ENCODE results near the gene CTDSPL2. TPM values are rescaled to one million over a fixed set of nuclear protein-coding genes. Genes with fewer than 3 reads are reported as not detected.

Gene CTDSPL2
- polyA plus RNA-seq, 1 experiment: 59.6 TPM

- H3K4me3 ChIP-seq (ENCODE audit: low read depth, low read length): no peak overlapping the region
- no peak for DNase-seq (ENCODE audit: low read depth, low spot score)
- no peaks in the 10 kb centered on the region for H3K9me3 ChIP-seq (ENCODE audit: control insufficient read depth, insufficient read depth, low read length)
- ChIA-PET CTCF (interaction anchor here (3.8 kb wide), 1 partner anchor 9 kb away, joined by 27 read pairs; no protein-coding TSS in a partner anchor), POLR2A (interaction anchor here (0.6 kb wide), 1 partner anchor 114 kb away, joined by 3 read pairs; no protein-coding TSS in a partner anchor)
- no peak for TF ChIP-seq CTCF (IDR thresholded peaks at IDR 0.05; ENCODE audit: low read depth, low read length)
- no peak overlapping the region for H3K27ac ChIP-seq (ENCODE audit: low read depth, low read length)
- no peaks in the 10 kb centered on the region for H3K27me3 ChIP-seq (ENCODE audit: control insufficient read depth, insufficient read depth, low read length)
These were observed 64.6 kb downstream of the CTDSPL2 start for GRCh38 chr15:44492040-44492439.

GRCh38 chr15:44492672-44493071, 65.2 kb downstream of the CTDSPL2 start:
- Histone ChIP-seq H3K27me3 (ENCODE audit: control insufficient read depth, insufficient read depth, low read length) (no peaks in the 10 kb centered on the region), H3K27ac (ENCODE audit: low read depth, low read length) (no peak overlapping the region), H3K9me3 (ENCODE audit: control insufficient read depth, insufficient read depth, low read length) (no peaks in the 10 kb centered on the region), H3K4me3 (ENCODE audit: low read depth, low read length) (no peak overlapping the region)
- POLR2A ChIA-PET: no interaction called here
- no peak for TF ChIP-seq CTCF (IDR thresholded peaks at IDR 0.05; ENCODE audit: low read depth, low read length)
- DNase-seq (ENCODE audit: low read depth, low spot score): no peak
- CTCF ChIA-PET: interaction anchor here (3.8 kb wide), 1 partner anchor 9 kb away, joined by 27 read pairs; no protein-coding TSS in a partner anchor

DNA sequence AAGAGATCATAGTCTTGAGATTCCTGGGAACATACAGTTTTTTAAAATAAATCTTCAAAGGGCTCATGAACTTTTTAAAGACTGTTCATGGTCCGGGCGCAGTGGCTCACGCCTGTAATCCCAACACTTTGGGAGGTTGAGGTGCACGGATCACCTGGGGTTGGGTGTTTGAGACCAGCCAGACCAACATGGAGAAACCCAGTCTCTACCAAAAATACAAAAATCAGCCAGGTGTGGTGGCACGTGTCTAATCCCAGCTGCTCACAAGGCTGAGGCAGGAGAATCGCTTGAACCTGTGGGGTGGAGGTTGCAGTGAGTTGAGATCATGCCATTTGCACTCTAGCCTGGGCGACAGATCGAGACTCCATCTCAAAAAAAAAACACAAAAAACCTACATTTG, 68.1 kb downstream of the CTDSPL2 start:
- no peaks in the 10 kb centered on the region for H3K9me3 ChIP-seq (ENCODE audit: control insufficient read depth, insufficient read depth, low read length)
- TF ChIP-seq CTCF (IDR thresholded peaks at IDR 0.05; ENCODE audit: low read depth, low read length): no peak
- H3K27me3 ChIP-seq (ENCODE audit: control insufficient read depth, insufficient read depth, low read length): no peaks in the 10 kb centered on the region
- DNase-seq (ENCODE audit: low read depth, low spot score): no peak
- ChIA-PET CTCF (no interaction called here), POLR2A (no interaction called here)
- H3K4me3 ChIP-seq (ENCODE audit: low read depth, low read length): no peak overlapping the region
- H3K27ac ChIP-seq (ENCODE audit: low read depth, low read length): no peak overlapping the region

- Histone ChIP-seq H3K27ac (ENCODE audit: low read depth, low read length) (no peak overlapping the region), H3K9me3 (ENCODE audit: control insufficient read depth, insufficient read depth, low read length) (no peaks in the 10 kb centered on the region), H3K4me3 (ENCODE audit: low read depth, low read length) (no peak overlapping the region), H3K27me3 (ENCODE audit: control insufficient read depth, insufficient read depth, low read length) (no peaks in the 10 kb centered on the region)
- POLR2A ChIA-PET: interaction anchor here (2.0 kb wide), 1 partner anchor 73 kb away, joined by 12 read pairs; the partner anchor contains the start of gene CTDSPL2
- no peak for TF ChIP-seq CTCF (IDR thresholded peaks at IDR 0.05; ENCODE audit: low read depth, low read length)
- no peak for DNase-seq (ENCODE audit: low read depth, low spot score)
- CTCF ChIA-PET: interaction anchor here (0.7 to 2.0 kb wide), 20 partner anchors 9 to 629 kb away, joined by 3 to 36 read pairs (median 4); partner anchors contain the start of genes CTDSPL2 and GOLM2
These were observed 73.1 kb downstream of the CTDSPL2 start for GRCh38 chr15:44500555-44500954.

GRCh38 chr15:44501768-44502366, 74.4 kb downstream of the CTDSPL2 start:
- ChIA-PET POLR2A (interaction anchor here (1.0 to 2.0 kb wide), 2 partner anchors 74 to 214 kb away, joined by 3 to 12 read pairs; partner anchors contain the start of gene CTDSPL2), CTCF (interaction anchor here (0.5 to 2.0 kb wide), 46 partner anchors 8 to 690 kb away, joined by 3 to 36 read pairs (median 4); partner anchors contain the start of genes CTDSPL2 and GOLM2)
- Histone ChIP-seq H3K9me3 (ENCODE audit: control insufficient read depth, insufficient read depth, low read length) (no peaks in the 10 kb centered on the region), H3K4me3 (ENCODE audit: low read depth, low read length) (no peak overlapping the region), H3K27ac (ENCODE audit: low read depth, low read length) (no peak overlapping the region), H3K27me3 (ENCODE audit: control insufficient read depth, insufficient read depth, low read length) (no peaks in the 10 kb centered on the region)
- peak; percentile 74 for TF ChIP-seq CTCF (IDR thresholded peaks at IDR 0.05; ENCODE audit: low read depth, low read length)
- peak; percentile 24 for DNase-seq (ENCODE audit: low read depth, low spot score)

All from AG04450 (cell line).